Stimulated activated effector memory CD8-positive, alpha-beta T cell treated with anti-CD3 and anti-CD28 coated beads, Interleukin-12 subunit alpha, Interleukin-12 subunit beta, amount 100 ng/mL, for 72 hours (primary cell): ENCODE data around the gene ZNF774.
A peak's percentile ranks its signal among the peaks of the same experiment; 100 is the strongest.

Source experiments
- ATAC-seq: fragments of 150-1000 bp; cut with Tn5 transposase; 2 replicates; pipeline ENCODE4 v1.10.0; 2021
- DNase-seq, 2 donors: peaks; one replicate each; pipeline ENCODE4 v3.0.0; 2021 to 2022; ENCODE audit warnings: low spot score in 2 of 2
- H3K27ac Mint-ChIP-seq: one replicate; pipeline ENCODE4 v1.8.0; 2022; ENCODE audit warnings: mild to moderate bottlenecking, mixed read lengths
- H3K36me3 Mint-ChIP-seq: one replicate; pipeline ENCODE4 v1.8.0; 2022; ENCODE audit warnings: mild to moderate bottlenecking, mixed read lengths
- H3K4me1 Mint-ChIP-seq: one replicate; pipeline ENCODE4 v1.8.0; 2022; ENCODE audit warnings: mixed read lengths
- H3K4me3 Mint-ChIP-seq: one replicate; pipeline ENCODE4 v1.8.0; 2022; ENCODE audit warnings: mild to moderate bottlenecking, mixed read lengths
- H3K9me3 Mint-ChIP-seq: one replicate; pipeline ENCODE4 v1.8.0; 2022; ENCODE audit warnings: mixed read lengths

Gene ZNF774

DNA sequence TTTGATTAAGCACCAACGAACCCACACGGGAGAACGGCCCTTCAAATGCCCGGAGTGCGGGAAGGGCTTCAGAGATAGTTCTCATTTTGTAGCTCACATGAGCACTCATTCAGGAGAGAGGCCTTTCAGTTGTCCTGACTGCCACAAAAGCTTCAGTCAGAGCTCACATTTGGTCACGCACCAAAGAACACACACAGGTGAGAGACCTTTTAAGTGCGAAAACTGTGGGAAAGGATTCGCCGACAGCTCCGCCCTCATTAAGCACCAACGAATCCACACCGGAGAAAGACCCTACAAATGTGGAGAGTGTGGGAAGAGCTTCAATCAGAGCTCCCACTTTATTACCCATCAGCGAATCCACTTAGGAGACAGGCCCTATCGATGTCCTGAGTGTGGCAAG is 8.7 kb downstream of the ZNF774 start:
- Mint-ChIP-seq H3K27ac (peak overlapping the region; percentile 56), H3K4me3 (no peak overlapping the region), H3K4me1 (peaks cover 30% of the 10 kb centered on the region), H3K36me3 (no peaks in the 10 kb centered on the region), H3K9me3 (no peaks in the 10 kb centered on the region)
- ATAC-seq (no peak), DNase-seq (no peak)

DNA sequence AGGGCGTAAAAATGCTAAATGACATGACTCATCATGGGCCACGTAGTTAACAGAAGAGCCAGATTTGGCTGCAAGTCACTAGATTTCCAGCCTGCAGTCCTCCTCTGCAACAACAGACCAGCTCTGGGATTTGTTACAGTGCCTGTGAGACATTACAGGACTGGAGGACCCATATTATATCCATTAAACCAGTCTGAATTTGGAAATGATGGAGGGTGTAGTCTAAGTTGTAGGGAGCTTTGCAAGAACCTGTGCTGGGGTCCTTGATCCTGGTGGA is 10.8 kb downstream of the ZNF774 start:
- H3K27ac Mint-ChIP-seq = peak overlapping the region; percentile 48
- H3K36me3 Mint-ChIP-seq = no peaks in the 10 kb centered on the region
- DNase-seq = no peak

DNA sequence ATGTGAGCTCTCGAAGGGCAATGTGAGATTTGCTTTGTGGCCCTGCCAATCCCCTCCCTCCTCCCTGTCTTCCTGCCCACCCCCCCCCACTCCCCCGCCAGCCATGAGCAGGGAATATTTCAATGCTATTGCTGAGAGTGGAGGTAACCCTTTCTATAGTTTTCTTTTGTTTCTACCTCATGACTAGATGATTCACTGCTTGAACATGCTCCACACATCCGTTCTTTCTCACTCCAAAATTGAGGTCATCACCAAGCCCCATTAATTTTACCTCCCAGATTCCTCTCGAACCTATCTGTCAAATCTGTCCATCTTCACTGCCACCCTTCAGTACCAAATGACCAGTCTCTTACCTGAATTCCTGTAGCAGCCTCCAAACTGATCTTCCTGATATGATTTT is 12.2 kb downstream of the ZNF774 start:
- H3K27ac Mint-ChIP-seq = no peak overlapping the region
- H3K4me1 Mint-ChIP-seq = peaks cover 30% of the 10 kb centered on the region
- DNase-seq (no peak), ATAC-seq (no peak)
- no peaks in the 10 kb centered on the region for H3K9me3 Mint-ChIP-seq
- no peaks in the 10 kb centered on the region for H3K36me3 Mint-ChIP-seq
- no peak overlapping the region for H3K4me3 Mint-ChIP-seq

More for the DNA sequence above, 10.8 kb downstream of the ZNF774 start:
- Mint-ChIP-seq H3K4me3 (no peak overlapping the region), H3K9me3 (no peaks in the 10 kb centered on the region), H3K4me1 (peaks cover 30% of the 10 kb centered on the region)
- no peak for ATAC-seq

DNA sequence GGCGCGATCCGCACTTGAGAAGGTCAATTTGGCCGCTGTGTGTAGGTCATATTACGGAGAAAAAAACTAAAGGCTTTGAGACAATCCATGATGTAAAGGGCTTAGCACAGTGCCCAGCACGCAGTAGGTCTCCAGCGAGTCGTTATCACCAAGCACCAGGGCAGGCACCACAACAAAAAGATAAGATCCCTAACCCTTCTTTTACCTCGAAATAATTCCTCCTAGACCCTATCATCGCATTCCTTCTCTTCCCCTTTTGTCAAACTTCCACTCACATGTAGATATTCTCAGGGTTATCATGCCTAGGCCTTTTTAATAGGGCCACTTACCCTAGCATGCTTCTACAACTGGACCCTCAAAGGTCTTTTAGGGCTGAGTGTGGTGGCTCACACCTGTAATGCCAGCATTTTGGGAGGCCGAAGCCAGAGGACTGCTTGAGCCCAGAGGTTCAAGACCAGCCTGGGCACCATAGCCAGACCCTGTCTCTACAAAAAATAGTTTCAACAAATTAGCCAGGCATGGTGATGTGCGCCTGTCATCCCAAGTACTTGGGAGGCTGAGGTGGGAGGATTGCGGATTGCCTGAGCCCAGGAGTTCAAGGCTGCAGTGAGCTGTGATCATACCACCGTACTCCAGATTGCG is 13.5 kb downstream of the ZNF774 start:
- no peak for DNase-seq
- H3K4me1 Mint-ChIP-seq = peaks cover 30% of the 10 kb centered on the region
- H3K4me3 Mint-ChIP-seq = no peak overlapping the region
- no peaks in the 10 kb centered on the region for H3K9me3 Mint-ChIP-seq
- no peak for ATAC-seq
- H3K36me3 Mint-ChIP-seq = no peaks in the 10 kb centered on the region
- no peak overlapping the region for H3K27ac Mint-ChIP-seq

DNA sequence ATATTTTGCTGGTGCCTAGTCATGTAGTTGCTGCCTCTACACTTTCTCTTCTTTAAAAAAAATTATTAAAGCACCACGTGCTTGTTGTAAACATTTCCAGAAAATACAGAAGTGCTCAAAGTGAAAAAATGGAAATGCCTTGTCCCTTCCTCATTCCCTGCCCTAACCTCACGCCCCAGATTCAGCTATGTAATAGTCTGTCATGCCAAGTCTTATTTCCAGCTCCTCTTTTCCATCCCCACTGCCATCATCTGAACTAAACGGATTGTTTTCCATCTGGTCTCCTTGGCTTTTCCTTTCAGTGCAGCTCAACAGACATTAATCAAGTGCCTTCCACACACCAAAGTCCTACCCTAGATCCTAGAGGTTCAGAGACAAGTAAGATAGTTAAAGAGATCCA is 15.5 kb downstream of the ZNF774 start:
- ATAC-seq = no peak
- Mint-ChIP-seq H3K9me3 (no peaks in the 10 kb centered on the region), H3K4me3 (no peak overlapping the region), H3K36me3 (no peaks in the 10 kb centered on the region), H3K4me1 (peaks cover 18% of the 10 kb centered on the region), H3K27ac (no peak overlapping the region)
- DNase-seq = no peak

DNA sequence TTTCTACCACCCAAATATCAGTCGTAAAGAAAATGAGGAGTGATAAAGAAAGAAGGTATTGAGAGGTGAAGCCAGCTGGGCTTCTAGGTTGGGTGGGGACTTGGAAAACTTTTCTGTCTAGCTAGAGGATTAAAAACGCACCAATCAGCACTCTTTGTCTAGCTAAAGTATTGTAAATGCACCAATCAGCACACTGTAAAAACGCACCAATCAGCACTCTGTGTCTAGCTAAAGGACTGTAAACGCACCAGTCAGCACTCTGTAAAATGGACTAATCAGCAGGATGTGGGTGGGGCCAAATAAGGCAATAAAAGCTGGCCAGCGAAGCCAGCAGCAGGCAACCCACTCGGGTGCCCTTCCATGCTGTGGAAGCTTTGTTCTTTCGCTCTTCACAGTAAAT is 23.0 kb downstream of the ZNF774 start:
- Mint-ChIP-seq H3K4me1 (peaks cover 25% of the 10 kb centered on the region), H3K27ac (no peak overlapping the region), H3K36me3 (peaks cover 6% of the 10 kb centered on the region), H3K9me3 (peaks cover 4% of the 10 kb centered on the region), H3K4me3 (no peak overlapping the region)
- DNase-seq (no peak), ATAC-seq (no peak)

DNA sequence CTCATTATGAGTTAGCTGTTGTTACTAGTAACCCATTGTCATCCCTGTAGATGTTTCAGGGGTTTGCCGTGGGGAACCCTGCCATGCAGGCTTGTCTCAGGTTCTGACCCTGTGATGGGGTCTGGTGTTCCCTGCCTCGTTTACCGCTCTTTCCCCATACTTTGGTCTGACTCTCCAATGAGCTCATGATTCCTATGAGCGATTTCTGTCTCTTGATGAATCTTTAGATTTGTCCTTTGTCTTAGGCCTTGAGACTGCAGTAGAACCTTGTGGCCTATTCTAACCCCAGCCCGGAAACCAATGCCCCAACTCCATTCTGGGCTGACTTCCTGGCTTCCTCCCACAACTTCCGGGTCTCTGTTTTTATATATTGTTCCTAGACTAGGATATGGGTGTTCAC is 24.7 kb downstream of the ZNF774 start:
- DNase-seq = peak; percentile 34 to 77
- H3K4me1 Mint-ChIP-seq = peaks cover 31% of the 10 kb centered on the region

DNA sequence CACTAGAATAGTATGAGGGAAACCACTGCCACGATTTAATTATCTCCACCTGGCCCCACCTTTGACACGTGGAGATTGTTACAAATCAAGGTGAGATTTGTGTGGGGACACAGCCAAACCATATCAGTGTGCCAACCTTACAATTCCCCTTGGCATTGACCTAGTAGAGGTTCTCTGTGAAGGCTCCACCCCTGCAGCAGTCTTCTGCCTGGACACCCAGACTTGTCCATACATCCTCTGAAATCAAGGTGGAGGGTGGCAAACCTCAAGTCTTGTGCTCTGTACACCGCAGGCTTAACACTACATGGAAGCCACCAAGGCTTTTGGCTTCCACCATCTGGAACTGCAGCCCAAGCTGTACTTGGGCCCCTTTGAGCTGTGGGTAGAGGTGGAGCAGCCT is 27.2 kb downstream of the ZNF774 start:
- Mint-ChIP-seq H3K36me3 (peaks cover 6% of the 10 kb centered on the region), H3K27ac (no peak overlapping the region), H3K4me1 (peaks cover 31% of the 10 kb centered on the region), H3K4me3 (no peak overlapping the region), H3K9me3 (peaks cover 4% of the 10 kb centered on the region)
- DNase-seq (no peak), ATAC-seq (no peak)

More for the DNA sequence above, 24.7 kb downstream of the ZNF774 start:
- peak overlapping the region; percentile 56 for H3K4me3 Mint-ChIP-seq
- peaks cover 4% of the 10 kb centered on the region for H3K9me3 Mint-ChIP-seq
- ATAC-seq = peak; percentile 95
- peaks cover 6% of the 10 kb centered on the region for H3K36me3 Mint-ChIP-seq
- H3K27ac Mint-ChIP-seq = peak overlapping the region; percentile 96

DNA sequence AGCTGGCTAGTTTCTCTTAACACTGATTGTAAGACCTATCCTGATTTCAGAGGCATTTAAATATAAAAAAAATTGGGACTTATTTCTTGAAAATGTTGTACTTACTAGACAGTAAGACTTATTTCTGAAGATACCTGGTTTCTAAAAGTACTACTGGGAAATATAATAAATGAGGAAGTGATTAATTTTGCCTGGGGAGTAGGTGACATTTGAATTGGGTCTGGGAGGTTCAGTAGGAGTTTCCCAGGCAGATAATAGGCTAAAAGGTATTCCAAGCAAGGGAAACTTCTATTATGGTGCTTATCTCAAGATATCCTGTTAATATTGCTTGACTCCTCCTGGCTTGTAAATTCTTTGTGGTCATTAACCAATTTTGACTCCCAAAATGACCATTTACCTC is 29.4 kb downstream of the ZNF774 start:
- Mint-ChIP-seq H3K27ac (no peak overlapping the region), H3K36me3 (peaks cover 6% of the 10 kb centered on the region), H3K4me3 (no peak overlapping the region), H3K4me1 (peaks cover 22% of the 10 kb centered on the region), H3K9me3 (peaks cover 4% of the 10 kb centered on the region)
- ATAC-seq = no peak
- DNase-seq = no peak

DNA sequence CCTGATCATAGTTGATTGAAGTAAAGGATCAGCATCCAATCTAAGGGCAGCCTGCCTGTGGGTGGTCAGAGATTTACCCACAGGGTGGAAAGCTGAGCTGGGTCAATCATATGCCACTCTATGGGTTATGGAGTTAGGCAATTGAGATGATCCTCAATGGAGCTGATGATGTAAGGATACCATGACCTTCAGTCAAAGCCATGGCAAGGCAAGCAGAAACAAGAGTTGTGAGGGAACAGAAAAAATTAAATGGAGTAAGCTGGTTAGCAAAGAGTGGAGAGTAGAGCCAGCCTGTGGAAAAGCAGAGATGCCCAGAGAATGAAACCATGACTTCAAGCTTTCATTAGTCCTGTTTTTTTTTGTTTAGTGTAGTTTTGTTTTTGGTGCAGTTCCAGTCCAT is 30.2 kb downstream of the ZNF774 start:
- no peaks in the 10 kb centered on the region for H3K36me3 Mint-ChIP-seq
- no peak for ATAC-seq
- no peak overlapping the region for H3K27ac Mint-ChIP-seq
- H3K4me3 Mint-ChIP-seq = no peak overlapping the region
- no peak for DNase-seq
- peaks cover 4% of the 10 kb centered on the region for H3K9me3 Mint-ChIP-seq
- peaks cover 17% of the 10 kb centered on the region for H3K4me1 Mint-ChIP-seq

DNA sequence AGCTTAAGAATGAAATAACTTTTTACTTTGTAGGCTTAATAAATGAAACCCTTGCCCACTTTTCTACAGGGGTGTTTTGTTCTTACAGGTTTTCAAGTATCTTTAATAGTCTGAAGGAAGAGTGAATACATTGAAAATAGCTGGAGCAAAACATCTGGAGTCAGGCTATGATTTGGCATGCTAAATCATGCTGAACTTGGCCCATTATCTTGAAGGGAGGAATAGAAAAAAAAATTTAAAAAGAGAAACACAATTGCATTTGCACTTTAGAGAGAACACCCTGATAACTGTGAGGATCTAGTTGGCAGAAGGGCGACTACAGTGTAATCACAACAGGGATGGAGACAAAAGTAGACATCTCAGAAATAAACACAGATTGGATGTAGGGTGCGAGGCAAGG is 34.1 kb downstream of the ZNF774 start:
- Mint-ChIP-seq H3K9me3 (no peaks in the 10 kb centered on the region), H3K4me1 (peaks cover 30% of the 10 kb centered on the region), H3K27ac (peak overlapping the region; percentile 29), H3K4me3 (peak overlapping the region; percentile 86), H3K36me3 (peaks cover 26% of the 10 kb centered on the region)
- no peak for DNase-seq
- ATAC-seq = no peak

DNA sequence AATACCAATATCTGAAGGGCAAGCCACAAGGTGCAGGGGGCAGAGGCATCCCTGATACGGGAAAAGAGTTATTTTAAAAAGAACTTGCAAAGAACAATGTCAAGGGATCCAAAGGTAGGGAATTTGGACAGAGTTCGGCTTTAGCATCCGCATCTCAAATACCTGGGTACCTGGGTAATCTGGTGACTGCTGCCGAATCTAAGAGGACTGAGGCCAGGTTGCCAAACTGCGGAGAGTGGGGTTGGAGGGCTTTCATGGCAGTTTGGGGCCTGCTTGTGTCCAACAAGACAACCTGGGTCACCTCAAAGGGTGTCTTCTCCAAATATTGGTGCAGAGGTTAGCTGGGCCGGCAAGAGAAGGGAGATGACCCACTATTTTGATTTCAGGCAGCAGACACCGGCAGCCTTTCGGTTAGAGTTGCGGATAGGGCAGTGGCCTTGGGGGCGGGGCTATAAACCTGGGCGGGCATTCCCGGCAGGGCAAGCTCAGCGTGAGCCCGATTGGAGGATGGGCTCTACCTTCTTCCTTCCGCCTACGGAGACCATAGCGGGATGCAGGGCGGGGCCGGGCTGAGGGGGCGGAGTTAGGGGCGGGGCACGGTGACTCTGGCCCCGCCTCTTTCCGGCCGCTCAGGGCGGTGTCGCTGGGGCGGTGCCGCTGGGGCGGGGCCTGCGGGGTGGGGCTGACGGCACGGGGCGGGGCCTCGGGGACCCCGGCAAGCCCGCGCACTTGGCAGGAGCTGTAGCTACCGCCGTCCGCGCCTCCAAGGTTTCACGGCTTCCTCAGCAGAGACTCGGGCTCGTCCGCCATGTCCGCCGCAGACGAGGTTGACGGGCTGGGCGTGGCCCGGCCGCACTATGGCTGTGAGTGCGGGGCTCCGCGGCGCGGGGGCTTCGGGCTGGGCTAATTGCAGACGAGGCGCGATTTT is 35.7 kb downstream of the ZNF774 start, which contains the start of gene IQGAP1:
IQGAP1 (plus strand) TSS at position 709 of the 928 bp plus-strand sequence; CDS start at position 809, 100 bp downstream.
- Mint-ChIP-seq H3K4me3 (peak within 1 kb of the TSS; percentile 86), H3K27ac (peak within 1 kb of the TSS; percentile 94), H3K9me3 (no peaks in the 10 kb centered on the region), H3K4me1 (peaks cover 43% of the 10 kb centered on the region), H3K36me3 (peaks cover 42% of the 10 kb centered on the region)
- ATAC-seq = peak; percentile 94
- peak; percentile 94 to 98 for DNase-seq

DNA sequence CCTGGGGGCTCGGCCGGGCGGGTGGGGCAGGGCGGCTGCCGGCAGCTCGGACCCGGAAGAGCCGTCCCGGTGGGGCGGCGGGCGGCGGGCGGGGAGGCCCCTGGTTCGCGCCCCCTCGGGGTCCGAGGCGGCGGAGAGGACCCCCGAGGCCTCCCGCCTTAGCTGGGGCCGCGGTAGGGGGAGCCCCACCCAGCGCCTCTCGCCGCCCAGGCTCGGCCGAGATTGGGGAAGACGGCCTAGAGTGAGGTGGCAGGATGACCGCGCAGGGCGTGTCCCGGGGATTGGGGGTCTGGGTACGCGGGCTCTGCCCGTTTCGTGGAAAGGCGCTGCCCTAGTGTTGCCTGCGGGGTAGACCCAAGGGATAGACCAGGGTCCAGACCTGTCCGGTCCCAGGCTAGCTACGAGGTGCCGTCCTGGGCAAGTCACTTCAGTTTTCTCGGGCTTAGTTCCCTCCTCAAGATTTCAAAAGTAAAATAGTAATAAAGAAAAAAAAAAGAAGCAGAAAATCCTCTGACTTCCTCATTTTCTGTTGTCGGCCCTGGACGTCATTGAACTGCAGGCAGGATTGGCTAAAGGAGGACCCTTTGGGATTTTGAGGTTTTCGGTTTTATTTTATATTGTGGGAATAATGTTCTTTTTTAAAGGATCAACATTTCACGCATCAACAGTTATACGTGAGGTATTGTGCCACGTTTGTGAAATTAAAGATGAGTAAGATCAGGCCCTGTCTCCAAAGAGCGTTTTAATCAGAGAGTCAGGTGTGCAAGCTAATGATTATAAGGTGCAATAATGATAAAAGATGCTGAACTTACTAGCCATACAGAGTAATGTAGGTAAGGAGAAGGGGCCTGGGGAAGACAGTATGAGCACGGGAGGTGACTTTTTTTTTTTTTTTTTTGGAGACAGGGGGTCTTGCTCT is 36.6 kb downstream of the ZNF774 start:
- DNase-seq = peak; percentile 55 to 84
- peaks cover 51% of the 10 kb centered on the region for H3K36me3 Mint-ChIP-seq
- H3K4me3 Mint-ChIP-seq = peak overlapping the region; percentile 86
- H3K27ac Mint-ChIP-seq = peak overlapping the region; percentile 94
- peak; percentile 78 for ATAC-seq
- peaks cover 50% of the 10 kb centered on the region for H3K4me1 Mint-ChIP-seq
- H3K9me3 Mint-ChIP-seq = no peaks in the 10 kb centered on the region

DNA sequence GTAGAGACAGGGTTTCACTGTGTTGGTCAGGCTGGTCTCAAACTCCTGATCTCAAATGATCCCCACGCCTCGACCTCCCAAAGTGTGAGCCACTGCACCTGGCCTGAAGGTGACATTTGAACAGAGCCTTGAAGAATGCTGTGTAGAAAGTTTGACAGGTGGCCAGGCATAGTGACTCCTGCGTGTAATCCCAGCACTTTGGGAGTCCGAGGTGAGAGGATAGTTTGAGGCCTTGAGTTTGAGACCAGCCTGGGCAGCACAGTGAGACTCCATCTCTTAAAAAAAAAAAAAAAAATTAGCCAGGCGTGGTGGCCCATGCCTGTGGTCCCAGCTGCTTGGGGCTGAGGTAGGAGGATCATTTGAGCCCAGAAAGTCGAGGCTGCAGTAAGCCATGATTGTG is 37.4 kb downstream of the ZNF774 start:
- Mint-ChIP-seq H3K4me1 (peaks cover 54% of the 10 kb centered on the region), H3K27ac (peak overlapping the region; percentile 94), H3K4me3 (peak overlapping the region; percentile 86), H3K9me3 (no peaks in the 10 kb centered on the region), H3K36me3 (peaks cover 57% of the 10 kb centered on the region)
- ATAC-seq (no peak), DNase-seq (no peak)

DNA sequence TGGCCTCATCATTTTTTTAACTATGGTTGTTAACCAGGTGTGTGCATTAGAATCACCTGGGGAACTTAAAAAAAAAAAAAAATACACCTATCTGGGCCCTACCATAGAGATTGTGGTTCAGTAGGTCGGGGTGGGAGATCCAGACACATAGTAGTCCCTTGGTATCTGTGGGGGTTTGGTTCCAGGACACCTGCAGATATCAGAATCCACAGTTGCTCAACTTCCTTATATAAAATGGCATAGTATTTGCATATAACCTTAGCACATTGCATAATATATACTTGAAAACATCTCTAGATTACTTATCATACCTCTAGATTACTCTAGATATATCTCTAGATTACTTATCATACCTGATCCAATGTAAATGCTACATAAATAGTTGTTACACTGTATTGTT is 41.0 kb downstream of the ZNF774 start:
- no peaks in the 10 kb centered on the region for H3K9me3 Mint-ChIP-seq
- no peak overlapping the region for H3K4me3 Mint-ChIP-seq
- H3K36me3 Mint-ChIP-seq = peaks cover 82% of the 10 kb centered on the region
- DNase-seq (no peak), ATAC-seq (no peak)
- H3K4me1 Mint-ChIP-seq = peaks cover 68% of the 10 kb centered on the region
- no peak overlapping the region for H3K27ac Mint-ChIP-seq
